ENCODE results near the gene PRKCG. TPM values are rescaled to one million over a fixed set of nuclear protein-coding genes. Genes with fewer than 3 reads are reported as not detected.

The PRKCG gene
- total RNA-seq, 1 experiment from 2014 or later: not detected

DNA sequence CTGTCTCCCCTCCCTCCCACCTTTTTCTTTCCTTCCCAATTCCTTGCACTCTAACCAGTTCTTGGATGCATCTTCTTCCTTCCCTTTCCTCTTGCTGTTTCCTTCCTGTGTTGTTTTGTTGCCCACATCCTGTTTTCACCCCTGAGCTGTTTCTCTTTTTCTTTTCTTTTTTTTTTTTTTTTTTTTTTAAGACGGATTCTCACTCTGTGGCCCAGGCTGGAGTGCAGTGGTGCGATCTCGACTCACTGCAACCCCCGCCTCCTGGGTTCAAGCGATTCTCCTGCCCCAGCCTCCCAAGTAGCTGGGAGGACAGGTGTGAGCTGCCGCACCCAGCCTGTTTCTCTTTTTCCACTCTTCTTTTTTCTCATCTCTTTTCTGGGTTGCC lies 7.4 kb upstream of the PRKCG start:
- Mint-ChIP-seq H3K36me3 (ENCODE audit: insufficient read depth, unreplicated experiment) (peaks cover 68% of the 10 kb centered on the region), H3K4me3 (ENCODE audit: unreplicated experiment) (no peak overlapping the region), H3K9me3 (ENCODE audit: unreplicated experiment) (no peaks in the 10 kb centered on the region), H3K27me3 (ENCODE audit: insufficient read depth, unreplicated experiment) (no peaks in the 10 kb centered on the region), H3K27ac (ENCODE audit: low read depth, unreplicated experiment) (no peak overlapping the region), H3K4me1 (ENCODE audit: insufficient read depth, unreplicated experiment) (peaks cover 5% of the 10 kb centered on the region)
- DNase-seq (ENCODE audit: unreplicated experiment): no peak
- intact Hi-C loops (cut with micrococcal nuclease): no loop called here
- ChIA-PET POLR2A (no interaction called here), CTCF (no interaction called here)
- BruUV-seq (replicated peaks): no TSS peak
- TF ChIP-seq, protein P1, sequence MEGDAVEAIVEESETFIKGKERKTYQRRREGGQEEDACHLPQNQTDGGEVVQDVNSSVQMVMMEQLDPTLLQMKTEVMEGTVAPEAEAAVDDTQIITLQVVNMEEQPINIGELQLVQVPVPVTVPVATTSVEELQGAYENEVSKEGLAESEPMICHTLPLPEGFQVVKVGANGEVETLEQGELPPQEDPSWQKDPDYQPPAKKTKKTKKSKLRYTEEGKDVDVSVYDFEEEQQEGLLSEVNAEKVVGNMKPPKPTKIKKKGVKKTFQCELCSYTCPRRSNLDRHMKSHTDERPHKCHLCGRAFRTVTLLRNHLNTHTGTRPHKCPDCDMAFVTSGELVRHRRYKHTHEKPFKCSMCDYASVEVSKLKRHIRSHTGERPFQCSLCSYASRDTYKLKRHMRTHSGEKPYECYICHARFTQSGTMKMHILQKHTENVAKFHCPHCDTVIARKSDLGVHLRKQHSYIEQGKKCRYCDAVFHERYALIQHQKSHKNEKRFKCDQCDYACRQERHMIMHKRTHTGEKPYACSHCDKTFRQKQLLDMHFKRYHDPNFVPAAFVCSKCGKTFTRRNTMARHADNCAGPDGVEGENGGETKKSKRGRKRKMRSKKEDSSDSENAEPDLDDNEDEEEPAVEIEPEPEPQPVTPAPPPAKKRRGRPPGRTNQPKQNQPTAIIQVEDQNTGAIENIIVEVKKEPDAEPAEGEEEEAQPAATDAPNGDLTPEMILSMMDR (IDR thresholded peaks at IDR 0.05; ENCODE audit: unreplicated experiment): no peak

DNA sequence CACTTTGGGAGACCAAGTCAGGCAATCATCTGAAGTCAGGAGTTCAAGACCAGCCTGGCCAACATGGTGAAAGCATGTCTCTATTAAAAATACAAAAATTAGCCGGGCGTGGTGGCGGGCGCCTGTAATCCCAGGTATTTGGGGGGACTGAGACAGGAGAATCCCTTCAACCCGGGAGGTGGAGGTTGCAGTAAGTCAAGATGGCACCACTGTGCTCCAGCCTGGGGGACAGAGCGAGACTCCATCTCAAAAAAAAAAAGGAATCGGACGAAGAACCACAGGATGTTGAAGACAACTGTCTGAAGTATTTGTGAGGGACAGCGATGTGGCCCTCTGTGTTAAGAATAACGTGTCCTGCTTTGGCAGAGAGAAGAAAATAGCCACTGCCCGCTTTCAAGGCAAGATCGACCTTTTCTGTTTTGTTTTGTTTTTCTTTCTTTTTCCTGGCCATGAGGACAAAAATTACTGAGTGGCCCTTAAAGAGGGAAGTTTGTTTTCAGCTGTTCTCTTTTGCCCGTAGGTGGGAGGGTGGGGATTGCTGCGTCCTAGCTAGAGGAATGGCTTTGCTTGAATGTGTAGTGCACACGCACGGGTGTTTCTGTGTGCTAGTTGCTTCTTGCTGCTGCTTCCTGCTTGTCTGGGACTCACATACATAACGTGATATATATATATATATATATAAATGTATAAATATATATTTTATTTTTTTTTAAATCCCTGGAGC lies 6.2 kb upstream of the PRKCG start:
- no peak overlapping the region for H3K27ac Mint-ChIP-seq (ENCODE audit: low read depth, unreplicated experiment)
- no peak for DNase-seq (ENCODE audit: unreplicated experiment)
- H3K36me3 Mint-ChIP-seq (ENCODE audit: insufficient read depth, unreplicated experiment): peaks cover 68% of the 10 kb centered on the region
- TF ChIP-seq, protein P1 (IDR thresholded peaks at IDR 0.05; ENCODE audit: unreplicated experiment): no peak
- CTCF ChIA-PET: interaction anchor here (0.5 kb wide), 1 partner anchor 509 kb away, joined by 3 read pairs; no protein-coding TSS in a partner anchor
- no peak overlapping the region for H3K4me3 Mint-ChIP-seq (ENCODE audit: unreplicated experiment)
- intact Hi-C loops (cut with micrococcal nuclease): no loop called here
- peaks cover 5% of the 10 kb centered on the region for H3K4me1 Mint-ChIP-seq (ENCODE audit: insufficient read depth, unreplicated experiment)
- BruUV-seq (replicated peaks): TSS peak; percentile 31
- H3K27me3 Mint-ChIP-seq (ENCODE audit: insufficient read depth, unreplicated experiment): no peaks in the 10 kb centered on the region
- no peaks in the 10 kb centered on the region for H3K9me3 Mint-ChIP-seq (ENCODE audit: unreplicated experiment)
- POLR2A ChIA-PET: interaction anchor here (0.8 to 1.9 kb wide), 2 partner anchors 8 to 12 kb away, joined by 3 to 6 read pairs; no protein-coding TSS in a partner anchor

DNA sequence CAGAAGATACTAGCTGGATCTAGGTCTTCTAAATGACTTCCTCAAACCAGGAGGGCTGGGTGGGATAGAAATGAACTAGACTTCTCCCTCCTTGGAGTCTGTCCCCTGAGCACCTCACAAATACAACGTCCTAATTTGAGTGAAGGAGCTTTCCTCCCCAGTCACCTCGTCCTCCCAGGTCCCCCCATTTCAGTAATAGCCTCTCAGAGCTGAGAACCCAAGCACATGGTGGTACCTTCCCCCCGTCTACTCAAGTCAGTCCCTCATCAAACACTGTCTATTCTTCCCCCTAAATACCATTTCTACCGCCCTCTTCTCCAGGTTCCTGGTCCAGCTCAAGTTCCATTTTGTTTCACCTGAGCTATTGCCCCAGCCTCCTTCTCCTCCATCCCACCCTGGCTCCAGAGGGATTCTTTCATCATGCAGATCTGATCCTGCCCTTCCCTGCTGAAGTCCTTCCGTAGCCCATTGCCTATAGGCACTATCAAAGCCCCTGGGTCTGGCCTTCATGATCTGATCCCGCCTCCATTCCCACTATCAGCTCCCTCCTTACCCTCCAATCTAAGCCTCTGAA lies 5.3 kb upstream of the PRKCG start:
- Mint-ChIP-seq H3K36me3 (ENCODE audit: insufficient read depth, unreplicated experiment) (peaks cover 59% of the 10 kb centered on the region), H3K27ac (ENCODE audit: low read depth, unreplicated experiment) (no peak overlapping the region), H3K27me3 (ENCODE audit: insufficient read depth, unreplicated experiment) (no peaks in the 10 kb centered on the region), H3K4me3 (ENCODE audit: unreplicated experiment) (no peak overlapping the region), H3K9me3 (ENCODE audit: unreplicated experiment) (no peaks in the 10 kb centered on the region), H3K4me1 (ENCODE audit: insufficient read depth, unreplicated experiment) (no peaks in the 10 kb centered on the region)
- ChIA-PET CTCF (interaction anchor here (0.5 to 2.1 kb wide), 9 partner anchors 18 to 1615 kb away, joined by 3 to 5 read pairs (median 3); no protein-coding TSS in a partner anchor), POLR2A (interaction anchor here (0.8 to 1.9 kb wide), 2 partner anchors 9 to 13 kb away, joined by 3 to 6 read pairs; no protein-coding TSS in a partner anchor)
- no TSS peak for BruUV-seq (replicated peaks)
- intact Hi-C loops (cut with micrococcal nuclease): no loop called here
- no peak for DNase-seq (ENCODE audit: unreplicated experiment)
- TF ChIP-seq, protein P1 (IDR thresholded peaks at IDR 0.05; ENCODE audit: unreplicated experiment): no peak

DNA sequence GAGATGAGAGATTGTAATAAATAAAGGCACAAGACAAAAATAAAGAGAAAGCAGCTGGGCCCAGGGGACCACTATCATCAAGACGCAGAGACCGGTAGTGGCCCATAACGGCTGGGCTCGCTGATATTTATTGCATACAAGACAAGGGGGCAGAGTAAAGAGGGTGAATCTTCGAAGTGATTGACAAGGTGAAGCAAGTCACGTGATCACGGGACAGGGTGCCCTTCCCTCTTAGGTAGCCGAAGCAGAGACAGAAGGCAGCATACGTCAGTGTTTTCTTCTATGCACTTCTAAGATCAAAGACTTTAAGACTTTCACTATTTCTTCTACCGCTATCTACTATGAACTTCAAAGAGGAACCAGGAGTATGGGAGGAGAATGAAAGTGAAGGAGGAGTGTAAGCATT lies 4.6 kb upstream of the PRKCG start:
- CTCF ChIA-PET: interaction anchor here (0.6 to 2.1 kb wide), 7 partner anchors 19 to 1614 kb away, joined by 3 to 5 read pairs (median 3); no protein-coding TSS in a partner anchor
- no TSS peak for BruUV-seq (replicated peaks)
- DNase-seq (ENCODE audit: unreplicated experiment): no peak

More for the DNA sequence above, 4.6 kb upstream of the PRKCG start:
- Mint-ChIP-seq H3K4me1 (ENCODE audit: insufficient read depth, unreplicated experiment) (no peaks in the 10 kb centered on the region), H3K27ac (ENCODE audit: low read depth, unreplicated experiment) (no peak overlapping the region), H3K36me3 (ENCODE audit: insufficient read depth, unreplicated experiment) (peaks cover 53% of the 10 kb centered on the region), H3K4me3 (ENCODE audit: unreplicated experiment) (no peak overlapping the region), H3K9me3 (ENCODE audit: unreplicated experiment) (no peaks in the 10 kb centered on the region), H3K27me3 (ENCODE audit: insufficient read depth, unreplicated experiment) (no peaks in the 10 kb centered on the region)
- POLR2A ChIA-PET: interaction anchor here (1.9 kb wide), 1 partner anchor 14 kb away, joined by 6 read pairs; no protein-coding TSS in a partner anchor
- intact Hi-C loops (cut with micrococcal nuclease): no loop called here
- TF ChIP-seq, protein P1 (IDR thresholded peaks at IDR 0.05; ENCODE audit: unreplicated experiment): no peak

Measured in MCF 10A (cell line).